Activated gamma-delta T cell treated with Interleukin-2 at 50 U/mL for 16 hours (primary cell): Measurements from ENCODE around the gene TMEM9B.

Experiments
- DNase-seq: peaks from one replicate; pipeline ENCODE4 v3.0.0-alpha.2; 2020

Gene TMEM9B

DNA sequence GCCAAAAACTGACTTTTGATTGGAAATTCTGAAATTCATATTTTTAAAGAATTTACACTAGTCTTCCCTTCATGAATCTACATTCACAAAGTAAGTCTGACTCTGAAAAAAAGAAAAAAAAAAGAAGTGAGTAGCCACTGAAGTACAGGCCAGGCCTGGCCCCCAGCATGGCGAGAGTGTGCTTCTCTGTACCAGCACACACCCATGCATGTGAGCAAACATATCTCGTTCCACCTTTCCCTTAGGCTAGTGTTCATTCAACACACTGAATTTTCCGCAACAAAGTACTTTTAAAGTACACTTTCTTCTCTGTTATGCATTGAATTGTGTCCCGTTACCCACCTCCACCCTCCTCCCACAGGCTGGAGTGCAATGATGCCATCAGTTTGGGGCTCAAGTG is 36.0 kb downstream of the TMEM9B start:
- no peak for DNase-seq

DNA sequence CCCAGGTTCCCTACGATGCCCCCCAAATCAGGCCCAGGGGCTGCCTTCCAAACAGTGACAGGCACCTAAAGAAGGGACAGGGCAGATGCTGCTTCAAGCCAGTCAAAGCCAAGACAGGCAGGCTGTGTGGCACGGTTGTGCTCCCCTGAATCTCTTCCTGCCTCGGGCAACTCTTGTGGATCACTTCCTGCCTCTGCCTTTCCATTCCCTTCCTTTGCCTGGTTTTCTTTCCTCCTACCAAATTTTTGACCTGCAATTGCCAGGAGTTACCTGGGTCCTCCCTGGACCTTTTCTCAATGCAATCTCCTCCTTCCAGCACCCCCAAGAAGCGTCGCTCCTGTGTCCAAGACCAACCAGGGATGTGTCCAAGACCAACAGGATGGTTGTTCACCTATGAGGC is 37.0 kb downstream of the TMEM9B start:
- no peak for DNase-seq

DNA sequence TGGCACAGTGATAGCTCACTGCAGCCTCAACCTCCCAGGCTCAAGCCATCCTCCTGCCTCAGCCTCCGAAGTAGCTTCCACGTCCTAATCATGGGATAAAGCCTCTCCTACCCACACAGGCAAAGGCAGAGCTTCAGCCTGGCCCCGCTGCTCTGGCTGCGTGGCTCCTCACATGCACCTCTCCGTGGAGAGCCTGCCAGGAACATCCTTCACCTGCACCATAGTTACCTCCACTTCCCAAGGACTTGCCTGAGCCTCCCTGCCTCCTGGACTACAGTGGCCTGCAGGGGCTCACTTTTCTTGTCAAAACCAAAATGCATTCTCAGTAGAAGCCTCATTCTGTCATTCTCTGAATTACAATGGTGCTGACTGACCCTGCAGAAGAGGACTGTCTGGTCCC is 38.0 kb downstream of the TMEM9B start:
- no peak for DNase-seq

DNA sequence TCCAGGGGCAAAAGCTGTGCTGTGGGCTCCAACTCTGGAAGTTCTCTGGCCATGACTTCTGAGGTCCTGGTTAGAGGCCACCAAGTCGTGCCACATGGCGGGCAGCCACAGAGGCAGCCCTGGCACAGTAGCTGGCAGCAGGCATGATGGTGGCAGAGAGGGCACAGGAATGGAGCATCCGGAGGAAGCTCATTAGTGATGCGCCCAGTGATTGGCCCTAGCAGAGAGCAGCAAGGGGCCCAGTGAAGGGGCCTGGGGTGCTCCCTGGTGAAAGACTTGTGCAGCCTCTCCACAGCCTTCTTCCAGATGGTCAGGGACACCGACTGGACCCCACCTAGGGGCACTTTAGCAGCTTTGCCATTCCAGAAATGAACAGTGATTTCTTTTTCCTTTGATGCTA is 38.5 kb downstream of the TMEM9B start:
- DNase-seq = no peak

DNA sequence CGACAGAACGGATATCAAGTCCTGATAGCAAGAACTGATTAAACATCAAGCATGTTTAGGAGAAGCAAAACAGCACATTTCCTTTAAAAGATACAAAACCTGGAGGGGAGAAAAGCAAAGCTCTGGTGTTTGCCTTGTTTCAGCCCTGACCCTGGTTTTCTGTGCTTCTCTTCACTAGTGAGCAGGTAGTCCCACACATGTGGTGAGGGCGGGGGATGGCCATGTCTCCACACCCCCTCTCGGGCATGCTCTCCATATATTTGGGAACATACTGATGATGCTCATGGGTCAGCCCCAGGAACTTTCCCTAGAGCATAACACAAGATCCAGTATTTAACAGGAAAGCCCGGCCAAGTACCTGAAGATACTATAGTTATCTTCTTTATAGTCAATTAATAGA is 41.6 kb downstream of the TMEM9B start:
- DNase-seq = no peak

DNA sequence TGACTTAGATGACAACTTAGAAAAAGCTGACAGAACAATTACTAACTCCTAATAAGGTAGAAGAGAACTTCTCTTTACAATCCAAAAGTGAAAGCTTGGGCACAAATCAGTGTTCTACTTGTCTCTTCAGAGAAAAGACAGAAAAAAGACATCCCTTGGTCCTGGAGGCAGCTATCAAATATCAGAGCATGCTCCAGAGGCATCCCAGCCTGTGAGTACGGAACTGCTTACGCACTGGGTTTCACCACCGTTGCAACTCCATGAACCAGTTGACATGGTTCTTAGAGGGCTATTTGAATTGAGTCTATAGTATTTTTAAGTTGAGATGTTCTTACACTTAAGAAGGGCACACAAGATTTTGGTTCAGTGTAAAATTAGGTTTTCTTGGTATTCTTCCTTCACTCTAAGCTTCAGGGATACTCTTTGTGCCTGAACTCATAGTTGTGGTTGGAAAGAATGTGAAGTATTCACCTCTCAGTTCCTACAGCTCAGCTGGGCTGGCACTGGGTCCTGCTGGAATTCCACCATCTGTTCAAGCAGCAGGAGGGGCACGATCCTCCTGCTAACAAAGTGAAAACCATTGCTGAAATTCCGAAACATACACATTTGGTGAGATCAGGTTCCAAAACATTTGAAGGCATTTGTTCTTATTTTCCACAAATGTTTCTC is 47.0 kb downstream of the TMEM9B start:
- DNase-seq = no peak

DNA sequence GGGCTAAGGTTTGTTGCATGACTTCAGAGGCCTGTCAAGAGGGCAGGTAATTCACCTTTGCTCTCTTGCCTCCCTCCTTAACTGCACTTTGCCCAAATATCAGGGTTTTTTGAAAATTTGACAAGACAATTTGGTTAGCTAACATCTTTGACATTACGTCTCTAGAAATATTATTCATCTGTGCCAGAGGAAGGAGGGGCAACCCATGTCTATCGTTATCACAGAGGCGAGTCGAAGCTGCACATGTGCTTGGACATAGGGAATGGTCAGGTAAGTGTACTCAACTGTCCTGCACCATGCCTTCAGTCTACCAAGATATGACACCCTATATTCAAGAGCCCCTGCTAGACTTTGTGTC is 49.6 kb downstream of the TMEM9B start:
- DNase-seq = no peak

DNA sequence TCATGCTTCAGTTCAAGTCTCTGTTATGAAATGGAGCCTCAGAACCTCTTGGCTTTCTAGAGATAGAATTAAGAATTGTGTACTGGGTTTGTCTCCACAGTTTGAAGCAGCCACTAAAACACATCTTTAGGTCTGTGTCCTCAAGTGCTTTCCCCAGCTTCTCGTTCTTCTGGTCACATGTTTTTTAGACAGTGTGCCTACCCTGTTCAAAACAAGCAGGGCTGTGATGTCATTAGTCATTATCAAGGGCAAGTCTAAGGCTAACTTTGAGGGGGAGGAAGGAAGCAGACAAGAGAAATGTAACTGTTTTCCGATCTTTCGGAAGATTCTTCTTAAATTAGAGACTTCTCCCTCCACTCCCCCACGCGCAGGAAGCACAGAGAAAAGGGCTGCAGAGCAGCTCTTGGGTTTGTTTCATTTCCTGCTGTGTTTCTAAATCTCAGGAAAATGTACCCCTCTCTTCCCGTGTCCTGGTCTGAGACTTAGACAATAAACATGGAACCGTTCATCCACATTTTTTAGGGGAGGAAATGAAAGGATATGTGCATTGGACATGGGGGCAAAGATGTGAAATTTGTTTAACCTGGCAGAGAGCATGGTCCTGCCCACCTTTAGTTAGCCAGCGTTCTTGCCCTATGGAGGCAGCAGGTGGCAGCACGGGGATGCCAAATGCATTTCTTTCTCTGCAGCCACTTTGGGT is 50.1 kb downstream of the TMEM9B start:
- peak; percentile 45 for DNase-seq

DNA sequence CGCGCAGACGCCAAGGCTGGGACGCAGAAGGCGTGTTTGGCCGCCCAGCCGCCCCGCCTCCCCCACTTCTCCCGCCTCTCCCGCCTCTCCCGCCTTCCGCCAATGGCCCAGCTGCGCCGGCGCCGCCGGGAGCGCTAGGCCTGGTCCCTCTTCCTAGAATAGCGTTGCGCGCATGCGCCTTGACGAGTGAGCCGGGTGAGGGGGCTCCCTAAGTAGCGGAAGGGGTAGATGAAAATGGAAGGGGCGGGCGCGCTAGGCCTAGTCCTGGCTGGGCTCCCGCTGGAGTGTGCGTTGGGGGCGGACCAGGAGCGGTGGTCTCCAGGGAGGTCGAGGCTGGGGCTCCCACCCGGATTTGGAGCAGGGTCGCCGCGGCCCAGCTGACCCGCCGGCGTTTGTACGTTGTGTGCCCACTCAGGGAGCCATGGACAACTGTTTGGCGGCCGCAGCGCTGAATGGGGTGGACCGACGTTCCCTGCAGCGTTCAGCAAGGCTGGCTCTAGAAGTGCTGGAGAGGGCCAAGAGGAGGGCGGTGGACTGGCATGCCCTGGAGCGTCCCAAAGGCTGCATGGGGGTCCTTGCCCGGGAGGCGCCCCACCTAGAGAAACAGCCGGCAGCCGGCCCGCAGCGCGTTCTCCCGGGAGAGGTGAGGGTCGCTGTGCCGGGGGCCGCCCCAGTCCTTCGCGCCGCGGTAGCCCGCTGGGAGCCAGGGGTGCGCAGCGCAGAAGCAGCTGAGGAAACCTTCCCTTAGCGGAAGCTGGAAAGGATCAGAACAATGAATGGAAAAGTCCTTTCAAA is 53.0 kb downstream of the TMEM9B start, which contains the start of gene AKIP1:
TSS of gene AKIP1 (plus strand) at position 161 of the 795 bp plus-strand sequence. CDS start at position 422, 261 bp downstream.
- DNase-seq = peak; percentile 72

DNA sequence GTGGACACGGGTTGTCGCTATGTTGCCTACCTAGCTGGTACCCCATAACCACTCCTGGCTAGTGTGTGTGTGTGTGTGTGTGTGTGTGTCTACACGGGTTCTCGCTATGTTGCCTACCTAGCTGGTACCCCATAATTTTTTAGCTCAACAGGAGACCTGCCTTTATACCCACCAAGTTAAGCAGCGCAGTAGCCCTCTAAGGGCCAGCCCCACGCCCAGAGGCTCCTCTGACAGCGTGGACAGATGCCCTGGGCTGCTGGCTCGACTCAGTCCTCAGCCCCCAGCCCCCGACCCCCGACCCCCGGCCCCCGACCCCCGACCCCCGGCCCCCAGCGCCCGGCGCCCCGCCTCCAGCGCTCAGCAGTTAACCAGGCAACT is 53.6 kb downstream of the TMEM9B start:
- no peak for DNase-seq

DNA sequence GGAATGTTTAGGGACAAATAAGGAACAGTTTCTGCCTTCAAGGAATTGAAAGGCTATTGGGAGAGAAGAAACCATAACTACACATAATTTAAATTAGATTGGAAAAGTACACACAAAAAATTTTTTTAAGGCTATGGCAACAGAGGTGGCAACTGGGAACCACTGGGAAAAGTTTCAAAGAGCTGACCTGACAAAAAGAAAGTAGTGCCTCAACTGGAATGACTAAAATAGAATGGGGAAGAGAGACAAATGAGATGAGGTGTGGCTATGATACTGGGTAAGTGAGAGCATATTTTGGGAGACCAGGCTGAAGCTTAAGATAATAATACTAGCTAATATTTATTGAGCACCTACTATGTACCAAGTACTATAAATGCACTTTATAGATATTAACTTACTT is 56.1 kb downstream of the TMEM9B start:
- DNase-seq = no peak

DNA sequence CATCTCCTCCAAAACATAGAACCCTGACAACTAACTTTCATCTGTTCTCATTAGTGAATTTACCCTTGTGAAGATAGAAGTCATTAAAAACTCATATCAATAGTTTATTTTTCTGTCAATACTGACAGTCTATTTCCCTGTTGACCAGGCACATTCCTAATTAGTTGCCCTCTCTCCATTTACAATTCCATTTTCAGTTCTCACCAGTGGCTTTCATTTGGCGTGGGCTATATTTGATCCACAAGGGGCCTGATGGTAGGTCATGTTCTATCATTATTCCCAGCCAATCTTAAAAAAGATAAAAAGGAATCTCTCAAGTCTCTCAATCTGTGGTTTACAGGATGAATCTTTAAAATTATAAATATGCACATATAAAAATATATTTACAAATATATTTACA is 57.1 kb downstream of the TMEM9B start:
- DNase-seq = no peak

DNA sequence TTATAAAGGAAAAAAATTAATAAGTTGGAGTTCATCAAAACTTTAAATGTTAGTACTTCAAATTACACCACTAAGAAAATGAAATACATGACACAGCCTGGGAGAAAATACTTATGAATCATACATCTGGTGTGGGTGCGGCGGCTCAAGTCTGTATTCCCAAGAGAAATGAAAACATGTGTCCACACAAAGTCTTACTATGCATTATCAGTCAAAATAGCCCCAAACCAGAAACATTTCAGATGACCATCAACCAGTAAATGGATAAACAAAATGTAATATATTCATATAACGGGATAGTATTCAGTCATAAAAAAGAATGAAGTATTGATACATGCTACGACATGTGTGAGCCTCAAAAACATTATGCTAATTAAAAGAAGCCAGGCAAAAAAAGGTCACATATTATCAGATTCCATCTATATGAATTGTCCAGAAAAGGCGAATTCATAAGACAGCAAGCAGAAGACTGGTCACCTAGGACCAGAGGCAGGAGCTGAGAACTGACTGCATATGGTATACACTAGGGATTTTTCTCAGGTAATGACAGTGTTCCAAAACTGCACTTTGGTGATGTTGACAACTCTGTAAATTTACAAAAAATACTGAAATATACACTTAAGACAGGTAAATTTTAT is 58.6 kb downstream of the TMEM9B start:
- no peak for DNase-seq

DNA sequence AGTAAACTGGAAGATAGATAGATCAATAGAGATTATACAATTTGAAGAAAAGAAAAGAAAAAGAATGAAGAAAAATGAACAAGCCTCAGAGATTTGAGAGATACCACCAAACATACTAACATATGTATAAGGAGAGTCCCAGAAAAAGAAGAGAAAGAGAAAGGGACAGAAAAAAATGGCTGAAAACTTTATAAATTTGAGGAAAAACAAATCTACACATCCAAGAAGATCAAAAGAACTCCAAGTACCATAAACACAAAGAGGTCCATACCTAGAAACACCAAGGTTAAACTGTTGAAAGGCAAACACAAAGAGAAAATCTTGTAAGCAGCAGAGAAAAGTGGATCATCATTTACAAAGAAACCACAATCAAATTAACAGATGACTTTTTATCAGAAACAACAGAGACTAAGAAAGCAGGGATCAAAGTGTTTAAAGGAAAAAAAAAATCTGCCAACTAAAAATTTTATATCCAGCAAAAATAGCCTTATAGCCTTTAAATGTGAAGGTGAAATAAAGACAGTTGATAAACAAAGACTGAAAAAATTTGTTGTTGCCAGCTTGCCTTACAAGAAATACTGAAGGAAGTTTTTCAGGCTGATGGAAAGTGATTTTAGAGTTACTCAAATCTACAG is 65.0 kb downstream of the TMEM9B start:
- no peak for DNase-seq
